Effector CD8-positive, alpha-beta T cell (primary cell): ENCODE data around the gene UBASH3B.
A peak's percentile ranks its signal among the peaks of the same experiment; 100 is the strongest.
"Not testable (repeated sequence)": the region's sequence is repeated elsewhere in the genome, so short reads cannot be mapped to it uniquely, and the experiment has no call there.

Experiments
- DNase-seq: peaks from one replicate; lab custom pipeline; 2025; lab: John Stamatoyannopoulos, UW

UBASH3B gene

DNA sequence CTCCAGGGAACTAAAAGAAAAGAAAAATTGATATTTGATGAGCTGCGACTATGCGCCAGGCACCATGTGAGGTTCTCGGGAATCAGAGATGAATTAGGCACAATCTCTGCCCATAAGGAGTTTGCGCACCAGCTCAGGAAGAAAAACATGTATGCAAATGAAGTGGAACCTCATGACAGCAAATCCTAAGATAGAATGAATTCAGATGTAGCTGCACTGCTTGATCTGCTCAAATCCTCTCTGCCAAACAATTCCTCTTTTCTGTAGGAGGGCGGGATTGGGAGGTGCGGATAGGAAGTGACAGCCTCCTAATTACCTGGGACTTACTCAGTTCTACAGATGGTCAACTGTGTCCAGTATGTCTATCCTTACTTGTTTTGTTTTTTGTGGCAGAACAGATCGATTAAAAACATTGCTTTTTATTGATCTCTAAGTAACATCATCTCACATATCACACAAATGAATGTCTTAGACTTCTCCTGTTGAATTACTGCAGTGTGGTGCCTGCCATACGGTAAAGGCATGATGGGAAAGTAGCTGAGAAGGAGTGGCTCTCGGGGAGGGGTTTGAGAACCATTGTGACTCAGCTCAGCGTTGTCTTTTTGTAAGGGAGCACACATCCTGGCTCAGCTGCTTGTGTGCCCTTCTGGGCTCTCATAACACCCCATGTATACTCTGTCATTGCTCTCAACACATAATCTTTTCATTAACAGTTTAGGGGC lies 196.7 kb downstream of the UBASH3B start:
- no peak for DNase-seq

DNA sequence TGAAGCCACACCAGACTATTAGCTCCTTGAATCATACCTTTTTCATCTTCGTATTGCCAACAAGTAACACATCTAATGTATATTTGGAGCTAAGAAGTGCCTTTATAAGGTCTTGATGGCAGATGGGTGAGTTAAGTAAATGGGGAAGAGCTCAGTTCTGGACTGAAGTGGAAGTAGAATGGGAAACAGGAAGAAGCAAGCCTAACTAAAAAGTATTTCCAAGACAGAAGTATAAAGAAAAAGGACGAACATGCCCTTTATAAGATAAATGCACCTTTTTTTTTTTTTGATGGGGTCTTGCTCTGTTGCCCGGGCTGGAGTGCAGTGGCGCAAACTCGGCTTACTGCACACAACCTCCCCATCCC lies 197.3 kb downstream of the UBASH3B start:
- no peak for DNase-seq

- no peak for DNase-seq
Observed at GRCh38 chr11:122853261-122853660, 197.7 kb downstream of the UBASH3B start.

- DNase-seq = peak; percentile 25
Observed at GRCh38 chr11:122853971-122854446, 198.5 kb downstream of the UBASH3B start.

- no peak for DNase-seq
Observed at GRCh38 chr11:122861631-122862030, 206.1 kb downstream of the UBASH3B start.

GRCh38 chr11:122862091-122862490 lies 206.6 kb downstream of the UBASH3B start:
- no peak for DNase-seq

GRCh38 chr11:122863154-122863553 lies 207.6 kb downstream of the UBASH3B start:
- not testable (repeated sequence) for DNase-seq

GRCh38 chr11:122863704-122864326 lies 208.3 kb downstream of the UBASH3B start:
- DNase-seq = no peak
